SK-N-DZ (cell line): ENCODE data around the gene KRT38.
"Not testable (repeated sequence)": the region's sequence is repeated elsewhere in the genome, so short reads cannot be mapped to it uniquely, and the experiment has no call there.

ENCODE experiments used
- DNase-seq: peaks from one replicate; pipeline ENCODE4 v3.0.0-alpha.2; 2015; ENCODE audit warnings: low spot score

KRT38 gene

DNA sequence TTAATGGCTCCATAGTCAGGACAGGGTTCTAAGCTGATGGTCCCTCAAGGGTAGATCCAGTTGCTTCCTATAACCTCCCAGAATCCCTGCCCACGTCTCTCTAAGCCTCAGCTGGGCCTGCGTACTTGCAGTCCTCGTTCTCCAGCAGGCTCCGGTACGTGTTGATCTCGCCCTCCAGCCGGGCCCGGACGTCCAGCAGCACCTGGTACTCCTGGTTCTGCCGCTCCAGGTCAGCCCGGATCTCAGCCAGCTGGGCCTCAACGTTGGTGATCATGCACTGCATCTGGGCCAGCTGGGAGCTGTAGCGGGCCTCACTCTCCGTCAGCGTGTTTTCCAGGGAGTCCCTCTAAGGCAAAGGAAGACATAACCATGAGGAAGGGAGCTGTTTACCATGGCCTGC is 21.9 kb upstream of the KRT38 start:
- no peak for DNase-seq

DNA sequence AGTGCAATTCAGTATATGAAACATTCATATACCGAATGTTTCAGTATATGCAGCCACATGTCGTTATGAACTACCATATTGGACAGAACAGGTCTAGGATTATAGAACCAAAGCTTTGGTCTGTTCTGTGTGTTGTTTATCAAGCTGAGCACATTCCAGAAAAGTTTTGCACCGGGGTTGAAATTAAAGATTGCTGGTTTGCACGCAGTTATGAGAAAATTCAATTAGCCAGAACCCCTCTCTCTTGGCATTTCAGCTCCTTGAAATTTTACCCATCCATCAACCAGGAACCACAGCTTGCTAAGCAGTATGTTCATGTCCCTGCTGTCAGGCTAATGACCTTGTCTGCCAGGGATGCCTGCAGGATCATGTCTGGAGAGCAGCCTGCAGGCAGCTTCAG is 16.9 kb upstream of the KRT38 start:
- no peak for DNase-seq

DNA sequence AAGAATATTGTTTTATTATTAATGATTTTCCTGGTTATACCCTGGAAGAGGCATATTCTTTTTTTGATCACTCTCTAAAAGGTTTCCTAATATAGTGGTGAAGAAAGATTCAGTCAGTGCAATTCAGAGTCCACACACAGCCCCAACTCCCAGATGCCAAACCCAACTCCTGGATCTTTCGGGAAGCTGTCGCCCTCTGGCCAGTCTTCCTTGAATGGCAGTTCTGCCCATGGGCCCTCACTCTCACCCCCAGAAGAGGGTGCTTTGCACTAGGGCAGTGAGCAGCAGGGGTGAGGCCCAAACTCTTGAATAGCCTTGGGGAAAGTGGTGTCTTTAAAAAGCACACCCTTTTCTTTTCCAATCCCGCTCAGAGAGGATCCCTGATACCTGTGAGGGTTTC is 15.4 kb upstream of the KRT38 start:
- DNase-seq, result no peak

DNA sequence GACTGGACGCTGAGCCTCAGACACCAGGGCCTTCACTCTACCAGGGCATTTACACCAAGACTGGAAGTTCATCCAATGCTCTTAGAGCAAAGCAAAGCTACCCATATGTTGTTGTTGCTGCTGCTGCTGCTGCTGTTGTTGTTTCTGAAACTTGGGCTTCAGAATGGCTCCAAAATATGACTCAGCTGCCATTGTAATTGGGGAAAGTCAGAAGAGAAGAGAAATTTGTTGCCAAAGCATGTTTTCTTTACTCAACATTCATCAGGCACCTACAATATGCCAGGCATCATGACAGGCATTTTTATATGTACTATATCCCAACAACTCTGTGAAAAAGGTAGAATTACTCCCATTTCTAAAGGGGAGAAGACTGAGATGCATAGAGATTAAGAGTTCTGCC is 14.5 kb upstream of the KRT38 start:
- no peak for DNase-seq

DNA sequence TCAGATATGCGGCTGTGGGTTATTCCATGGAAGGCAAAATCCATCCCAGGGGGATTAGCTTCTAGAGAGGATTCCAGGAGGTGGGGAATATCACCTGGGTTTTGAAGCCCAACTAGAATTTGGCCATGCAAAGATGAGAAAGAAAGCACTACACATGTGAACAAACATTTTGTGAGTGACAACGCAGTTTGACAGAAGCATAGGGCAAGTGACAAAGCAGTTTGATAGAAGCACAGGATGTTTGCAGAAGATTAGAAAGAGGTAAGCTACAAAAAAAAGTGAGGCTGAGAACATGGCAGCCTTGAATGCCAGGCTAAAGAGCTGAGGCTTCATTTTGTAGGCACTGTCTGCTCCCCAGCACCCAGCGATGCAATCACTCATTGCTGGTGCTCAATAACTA is 12.3 kb upstream of the KRT38 start:
- no peak for DNase-seq

DNA sequence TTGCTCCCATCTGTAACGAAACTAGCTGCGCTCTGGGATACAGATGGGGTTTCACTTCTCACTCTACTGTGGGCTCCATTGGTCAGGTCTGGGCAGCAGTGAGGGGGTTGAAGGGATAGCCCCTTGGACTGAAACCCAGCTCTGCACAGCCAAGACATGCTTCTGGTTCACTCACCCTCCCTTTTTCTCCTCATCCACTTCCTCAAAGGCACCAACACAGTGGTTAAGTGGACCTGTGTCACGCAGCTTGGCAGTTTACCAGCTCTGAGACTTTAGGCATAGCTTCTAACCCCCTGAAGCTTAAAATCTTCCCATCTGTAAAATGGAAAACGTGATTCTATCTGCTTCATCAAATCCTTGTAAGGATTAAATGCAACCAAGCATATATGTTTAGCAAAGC is 11.5 kb upstream of the KRT38 start:
- no peak for DNase-seq

DNA sequence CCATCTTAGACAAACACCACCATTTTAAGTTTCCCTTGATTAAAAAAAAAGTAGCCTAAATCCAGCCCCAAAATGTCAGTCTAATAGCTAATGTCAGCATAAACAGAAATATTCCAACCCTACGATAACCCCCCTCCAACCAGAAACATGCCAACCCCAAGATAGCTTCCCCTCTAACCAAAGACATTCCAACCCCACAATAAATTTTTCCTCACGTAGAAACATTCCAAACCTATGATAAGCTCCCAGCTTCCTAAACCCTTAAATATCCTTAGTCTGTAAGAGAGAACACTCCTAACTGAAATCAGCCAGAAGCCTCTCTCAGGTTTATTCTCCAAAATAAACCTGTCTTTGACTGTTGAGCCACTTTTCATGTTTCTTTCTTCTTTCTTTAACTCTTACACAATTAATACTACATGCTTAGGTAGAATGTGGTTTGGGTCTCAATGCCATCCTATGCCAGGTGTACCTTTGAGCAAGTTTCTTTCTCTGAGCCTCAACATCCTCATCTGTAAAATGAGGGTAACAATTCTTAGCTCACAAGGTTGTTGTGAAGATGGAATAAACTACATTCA is 10.5 kb upstream of the KRT38 start:
- no peak for DNase-seq

DNA sequence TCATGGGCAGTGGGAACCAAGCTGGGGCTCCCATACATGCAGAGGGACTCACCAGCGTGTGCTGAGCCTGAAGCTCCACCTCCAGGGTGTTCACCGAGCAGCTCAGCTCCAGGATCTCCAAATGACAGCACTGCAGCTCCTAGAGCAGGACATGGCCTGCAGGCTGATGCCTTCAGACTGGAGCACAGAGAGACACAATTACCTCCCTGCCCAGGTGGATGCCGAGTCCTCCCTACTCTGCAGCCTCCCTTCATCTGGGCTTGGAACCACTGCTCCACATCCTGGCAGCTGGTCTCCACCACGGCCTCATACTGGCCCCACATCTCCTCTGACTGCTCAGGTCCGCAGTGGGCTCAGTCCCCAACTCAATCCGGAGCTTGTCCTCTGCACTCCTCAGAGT is 8.2 kb upstream of the KRT38 start:
- no peak for DNase-seq

DNA sequence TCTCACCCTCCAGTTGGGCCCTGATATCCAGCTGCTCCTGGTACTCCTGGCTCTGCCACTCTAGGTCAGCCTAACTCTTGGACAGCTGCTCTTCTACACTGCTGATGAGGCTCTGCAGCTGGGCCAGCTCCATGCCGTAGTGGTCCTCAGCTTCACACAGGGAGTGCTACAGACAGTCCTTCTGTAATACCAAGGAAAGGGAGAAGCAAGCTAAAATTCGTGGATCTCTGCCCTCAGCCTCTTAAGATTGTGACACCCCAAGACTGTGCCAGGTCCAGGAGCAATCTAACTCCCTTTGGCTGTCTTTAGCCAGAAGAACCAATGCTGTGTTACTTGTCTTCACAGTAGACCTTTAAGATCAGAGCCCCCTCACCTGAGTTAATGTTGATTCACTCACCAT is 7.7 kb upstream of the KRT38 start:
- DNase-seq, result no peak

DNA sequence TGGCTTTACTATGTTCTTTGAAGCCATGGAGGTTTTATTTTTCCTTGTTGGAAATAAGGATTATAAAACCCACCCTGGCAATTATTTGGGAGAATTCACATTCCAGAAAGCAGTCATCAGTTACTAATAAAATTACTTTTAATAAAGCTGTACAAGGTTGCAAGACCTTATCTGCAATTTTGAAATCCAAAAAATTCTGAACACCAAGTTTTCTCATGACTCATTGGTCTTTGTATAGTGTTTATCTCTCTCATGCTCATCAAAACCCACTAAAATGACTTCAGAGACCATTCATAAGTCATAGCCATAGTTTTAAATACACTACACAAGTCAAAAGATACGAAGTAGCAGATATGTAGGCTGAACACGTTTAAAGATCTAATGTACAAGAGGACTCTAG is 6.0 kb upstream of the KRT38 start:
- DNase-seq, result no peak

DNA sequence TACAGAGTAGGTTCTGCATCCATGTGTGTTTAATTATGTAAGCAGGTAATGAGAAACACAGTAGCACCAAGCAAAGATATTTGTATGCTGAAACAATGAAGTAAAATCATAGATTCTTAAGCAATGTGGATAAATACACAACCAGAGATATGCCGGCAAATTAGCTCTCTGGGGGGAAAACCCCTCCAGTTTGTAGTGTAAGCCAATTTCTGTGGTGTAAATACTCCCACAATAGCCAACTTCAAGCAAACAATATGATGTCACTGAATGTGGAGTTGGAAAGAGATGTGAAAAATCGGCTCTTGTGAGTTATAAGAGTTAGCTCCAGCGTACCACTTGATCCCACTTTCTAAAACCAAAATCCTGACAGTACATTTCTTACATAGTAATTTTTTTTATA is 3.9 kb upstream of the KRT38 start:
- no peak for DNase-seq

DNA sequence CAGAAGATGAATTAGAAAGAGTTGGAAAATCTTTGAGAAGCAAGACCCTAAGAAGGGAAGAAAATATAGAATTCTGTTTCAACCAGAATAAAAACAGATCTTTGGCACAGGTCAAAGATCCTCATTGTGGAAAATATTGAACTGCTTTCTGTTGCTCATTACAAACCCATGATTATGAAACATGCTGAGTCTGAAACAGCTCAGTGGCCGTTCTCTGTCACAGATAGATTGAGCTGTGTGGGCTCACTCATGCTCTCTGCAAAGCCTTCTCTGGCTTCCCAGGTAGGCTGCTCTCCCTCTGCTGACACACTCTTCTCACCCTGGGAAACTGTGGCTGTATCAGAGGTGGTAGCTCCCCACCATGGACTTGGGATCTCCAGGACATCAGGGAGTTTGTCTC is 3.4 kb upstream of the KRT38 start:
- DNase-seq, result no peak

DNA sequence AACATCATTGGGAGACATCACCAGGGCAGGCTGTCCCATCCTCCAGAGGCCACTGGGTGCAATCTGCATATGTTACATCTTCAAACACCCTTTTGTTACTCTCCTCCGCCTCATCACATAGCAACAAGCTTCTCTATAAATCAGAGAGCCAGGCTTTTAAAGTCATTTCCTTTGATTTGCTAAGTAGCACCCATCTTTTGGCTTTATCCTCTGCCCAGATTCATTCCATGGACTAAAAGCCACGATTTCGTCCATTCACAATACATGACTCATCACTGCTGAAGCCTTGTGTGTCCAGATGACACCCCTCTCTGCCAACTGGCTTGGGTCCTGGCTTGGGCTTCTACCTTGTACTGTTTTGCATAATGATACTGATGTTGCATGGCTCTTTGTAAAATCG is 2.0 kb upstream of the KRT38 start:
- DNase-seq, result no peak

DNA sequence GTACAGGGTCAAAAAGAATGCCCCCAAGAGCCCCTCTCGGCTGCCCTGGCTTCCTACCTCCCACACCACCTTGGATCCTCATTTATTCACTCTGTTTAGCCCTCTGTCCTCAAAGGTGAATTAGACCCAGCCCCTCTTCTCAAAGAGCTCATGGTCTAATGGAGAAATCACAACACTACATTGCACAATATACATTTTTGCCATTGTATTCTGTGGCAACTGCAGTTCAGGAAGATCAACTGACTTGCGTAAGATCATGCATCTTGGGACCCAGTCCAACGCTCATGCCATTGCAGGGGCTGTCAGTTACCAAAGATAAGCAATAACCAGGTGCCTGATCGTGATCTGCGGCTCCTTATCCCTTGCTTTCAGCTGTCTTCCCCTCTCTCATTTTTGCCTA is 1.4 kb downstream of the KRT38 start:
- no peak for DNase-seq

DNA sequence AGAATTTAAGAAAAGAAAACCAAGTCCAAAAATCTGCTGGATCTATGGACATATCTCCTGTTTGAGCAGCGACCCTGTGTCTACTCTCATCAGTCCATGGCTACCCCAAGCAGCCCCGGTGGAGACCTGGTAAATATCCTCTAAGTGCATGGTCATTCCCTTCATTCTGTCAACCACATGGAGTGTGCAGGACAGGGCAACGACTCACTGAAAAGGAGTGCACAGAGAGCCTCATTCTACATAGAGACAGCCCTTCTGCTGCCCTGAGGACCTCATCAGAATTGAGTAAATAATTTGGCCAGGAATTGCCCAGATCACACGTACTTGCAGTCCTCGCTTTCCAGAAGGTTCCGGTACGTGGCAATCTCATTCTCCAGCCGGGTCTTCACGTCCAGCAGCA is 3.0 kb downstream of the KRT38 start:
- no peak for DNase-seq

DNA sequence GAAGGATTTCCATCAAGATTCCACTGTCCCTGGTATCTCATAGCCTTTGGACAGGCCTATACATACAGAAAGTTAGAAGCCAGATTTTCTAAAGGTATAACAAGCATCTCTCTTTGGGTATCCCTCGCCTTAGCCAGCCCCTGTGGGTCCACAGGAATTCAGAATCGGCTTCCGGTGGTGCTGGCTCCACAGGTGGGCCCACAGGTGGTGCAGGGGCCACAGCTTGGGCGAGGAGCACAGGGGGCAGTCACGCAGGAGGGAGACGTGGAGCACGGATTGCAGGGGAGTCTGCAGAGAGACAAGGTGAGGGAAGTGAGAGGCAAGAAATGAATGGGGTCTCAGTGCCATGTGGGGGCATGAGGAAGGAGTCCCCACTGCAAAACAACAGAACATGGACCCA is 3.5 kb downstream of the KRT38 start:
- DNase-seq, result no peak

DNA sequence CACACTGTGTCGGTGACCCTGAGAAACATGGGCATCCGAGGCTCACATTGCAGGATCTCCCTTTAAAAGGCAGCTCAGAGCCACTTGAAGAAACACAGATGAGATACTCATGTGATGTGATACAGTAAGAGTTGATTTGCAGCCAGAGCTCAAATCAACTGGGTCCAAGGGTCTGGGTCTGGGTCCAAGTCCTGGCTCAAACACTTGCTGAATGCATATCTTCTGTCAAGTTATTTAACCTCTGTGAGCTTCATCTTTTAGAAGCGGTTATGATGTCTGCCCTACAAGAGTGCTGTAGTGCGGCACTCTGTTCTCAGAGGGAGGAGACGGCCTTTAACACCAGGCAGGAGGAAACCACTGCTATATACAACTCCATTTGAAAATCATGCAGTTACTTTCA is 6.4 kb downstream of the KRT38 start:
- no peak for DNase-seq

DNA sequence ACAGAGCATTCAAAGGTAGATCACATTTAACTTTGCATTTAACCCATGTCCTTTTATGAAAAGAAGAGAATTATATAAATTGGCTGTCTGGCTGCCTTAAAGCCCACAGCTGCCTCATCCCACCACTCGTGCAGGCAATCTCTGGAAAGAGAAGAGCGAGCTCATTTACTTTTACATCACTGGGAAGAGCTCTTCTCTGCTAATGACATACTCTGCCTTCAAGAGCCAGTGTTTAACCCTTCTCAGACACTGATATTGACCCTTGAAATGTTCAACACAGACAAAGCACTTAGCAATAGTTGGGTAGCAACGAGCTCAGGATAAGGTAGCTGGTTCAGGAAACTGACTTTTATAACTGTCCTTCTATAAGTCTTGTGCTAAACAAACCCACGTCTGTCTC is 6.8 kb downstream of the KRT38 start:
- DNase-seq, result no peak

DNA sequence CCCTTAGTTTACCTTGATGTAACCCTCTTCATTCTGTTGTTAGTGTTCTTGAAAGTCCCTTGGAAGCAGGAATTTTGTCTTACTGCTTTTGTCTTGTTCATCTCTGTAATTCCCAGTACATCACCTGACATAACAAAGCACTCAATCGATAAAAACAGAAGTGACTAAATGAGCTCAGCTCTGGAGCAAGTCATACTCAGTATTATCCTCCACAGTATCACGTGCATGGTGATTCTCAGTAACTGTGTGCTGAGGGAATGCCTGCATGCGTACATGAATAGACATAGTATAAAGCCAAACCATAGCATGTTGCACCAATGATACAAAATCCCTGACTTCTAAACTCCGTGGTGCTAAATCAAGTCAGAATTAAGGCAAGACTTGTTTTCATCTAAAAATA is 7.2 kb downstream of the KRT38 start:
- DNase-seq, result no peak

DNA sequence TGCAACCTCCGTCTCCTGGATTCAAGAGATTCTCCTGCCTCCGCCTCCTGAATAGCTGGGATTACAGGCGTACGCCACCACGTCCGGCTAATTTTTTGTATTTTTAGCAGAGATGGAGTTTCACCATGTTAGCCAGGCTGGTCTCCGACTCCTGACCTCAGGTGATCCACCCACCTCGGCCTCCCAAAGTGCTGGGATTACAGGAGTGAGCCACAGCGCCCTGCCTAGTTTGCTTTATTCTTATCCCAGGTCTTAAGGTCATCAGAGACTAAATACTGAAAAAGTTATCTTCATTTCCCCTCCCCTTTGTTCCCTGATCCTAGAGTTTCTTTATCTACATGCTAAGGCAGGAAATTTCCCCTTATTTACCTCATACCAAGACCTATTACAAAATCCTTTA is 10.4 kb downstream of the KRT38 start:
- DNase-seq, result not testable (repeated sequence)

DNA sequence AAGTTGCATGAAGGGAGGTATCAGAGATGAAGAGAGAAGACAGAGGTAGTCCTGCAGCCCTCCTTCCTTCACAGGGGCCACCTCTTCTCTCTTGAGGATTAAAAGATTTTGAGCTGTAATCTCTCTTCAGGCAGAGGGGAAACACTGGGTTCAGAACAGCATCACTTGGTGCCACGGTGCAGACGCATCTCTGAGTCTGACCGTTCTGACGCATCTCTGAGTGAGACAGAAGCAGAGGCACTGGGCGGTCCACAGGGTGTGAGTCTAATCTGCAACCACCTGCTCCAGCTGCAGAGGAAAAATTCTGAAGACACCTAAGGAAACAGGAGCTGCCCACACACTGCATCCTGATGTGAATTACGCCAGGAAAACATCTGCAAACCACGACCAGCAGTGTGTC is 11.1 kb downstream of the KRT38 start:
- DNase-seq, result no peak

DNA sequence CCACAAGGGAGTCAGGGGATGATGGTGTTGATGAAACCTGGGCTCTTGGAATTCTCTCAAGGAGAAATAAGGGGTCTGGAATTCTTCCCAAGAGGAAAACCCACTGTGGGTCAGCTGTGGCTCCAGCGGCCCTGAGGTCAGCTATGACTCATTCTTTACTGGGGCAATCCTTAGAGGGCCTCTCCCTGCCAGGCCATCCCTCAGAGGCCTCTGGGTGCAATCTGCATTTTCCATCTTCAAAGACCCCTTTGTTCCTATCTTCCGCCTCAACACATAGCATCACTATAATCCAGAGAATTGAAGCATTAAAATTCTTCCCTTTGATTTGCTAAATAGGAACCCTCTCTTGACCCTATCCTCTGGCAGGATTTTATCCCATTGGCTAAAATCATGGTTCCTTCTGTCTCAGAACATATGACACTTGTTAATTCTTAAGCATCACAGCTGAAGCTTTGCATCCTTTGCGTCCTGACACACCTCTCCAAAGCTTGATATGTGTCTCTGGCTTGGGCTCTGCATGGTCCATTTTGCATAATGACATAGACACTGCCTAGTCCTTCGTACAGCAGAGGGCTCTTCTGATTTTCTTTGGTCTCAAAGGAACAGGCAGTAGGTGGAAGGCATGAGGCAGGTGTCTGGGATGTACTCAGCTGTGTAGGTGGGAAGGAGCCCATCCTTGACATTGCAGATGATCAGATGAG is 12.0 kb downstream of the KRT38 start:
- no peak for DNase-seq

DNA sequence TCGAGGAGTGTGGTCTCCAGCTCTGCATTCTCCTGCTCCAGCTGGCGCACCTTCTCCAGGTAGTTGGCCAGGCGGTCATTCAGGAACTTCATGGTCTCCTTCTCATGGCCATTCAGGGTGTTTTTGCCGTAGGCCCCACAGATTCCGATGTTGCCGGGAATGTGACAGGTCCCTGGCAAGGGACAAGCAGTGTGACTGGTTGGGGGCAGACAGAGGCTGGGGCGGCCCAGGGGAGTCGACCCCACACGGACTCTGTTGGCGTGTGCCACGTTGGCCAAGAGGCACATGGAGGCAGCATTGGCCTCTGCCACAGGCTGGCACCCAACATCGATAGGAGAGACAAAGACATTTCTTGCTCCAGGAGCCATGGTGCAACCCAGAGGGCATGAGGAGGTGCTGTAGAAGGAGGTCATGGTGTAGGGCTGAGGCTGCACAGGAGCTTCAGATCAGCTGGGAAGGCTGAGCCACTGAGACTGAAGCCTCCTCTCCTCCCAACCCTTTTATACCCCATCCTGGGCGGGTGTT is 16.6 kb downstream of the KRT38 start, which contains the start of gene KRT37:
TSS of gene KRT37 (minus strand) at position 475 of the 525 bp plus-strand sequence. CDS start at position 413, 62 bp downstream.
- DNase-seq, result no peak

DNA sequence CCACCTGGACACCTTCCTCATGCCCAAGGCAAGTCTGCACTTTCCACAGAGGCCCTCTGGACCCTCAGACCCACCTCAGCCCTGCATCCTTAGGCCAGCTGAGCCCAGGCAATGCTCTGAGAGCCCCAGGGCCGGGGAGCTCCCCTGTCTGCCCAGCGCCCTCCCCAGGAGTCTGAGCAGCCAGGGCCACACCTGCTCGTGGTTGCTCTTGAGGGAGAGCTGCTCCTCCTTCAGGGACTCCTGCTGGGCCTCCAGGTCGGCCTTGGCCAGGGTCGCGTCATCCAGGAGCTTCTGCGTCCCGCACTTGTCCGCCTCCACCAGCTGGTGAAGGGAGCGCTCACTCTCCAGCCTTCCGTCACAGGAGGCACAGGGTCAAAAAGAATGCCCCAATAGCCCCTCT is 18.2 kb downstream of the KRT38 start:
- not testable (repeated sequence) for DNase-seq
